ENCODE data around the gene ORM2.

The ORM2 gene

GRCh38 chr9:114334490-114334889 is 4.8 kb downstream of the ORM2 start:
- DNase-seq = no peak

GRCh38 chr9:114335745-114336144 is 6.1 kb downstream of the ORM2 start:
- DNase-seq = no peak

- DNase-seq = no peak
These were observed 6.5 kb downstream of the ORM2 start for GRCh38 chr9:114336157-114336556.

- no peak for DNase-seq
These were observed 7.2 kb downstream of the ORM2 start for GRCh38 chr9:114336699-114337395.

GRCh38 chr9:114338187-114338586 is 8.5 kb downstream of the ORM2 start:
- no peak for DNase-seq

GRCh38 chr9:114339130-114339908 is 9.7 kb downstream of the ORM2 start:
- no peak for DNase-seq

GRCh38 chr9:114341152-114341830 is 11.6 kb downstream of the ORM2 start:
- DNase-seq = no peak

GRCh38 chr9:114341991-114342390 is 12.3 kb downstream of the ORM2 start:
- DNase-seq = no peak

- no peak for DNase-seq
These were observed 13.2 kb downstream of the ORM2 start for GRCh38 chr9:114342755-114343440.

- DNase-seq = no peak
These were observed 14.0 kb downstream of the ORM2 start for GRCh38 chr9:114343471-114344187.

- no peak for DNase-seq
These were observed 14.5 kb downstream of the ORM2 start for GRCh38 chr9:114344188-114344566.

GRCh38 chr9:114344692-114345091 is 15.0 kb downstream of the ORM2 start:
- no peak for DNase-seq

GRCh38 chr9:114345493-114346065 is 15.9 kb downstream of the ORM2 start:
- no peak for DNase-seq

GRCh38 chr9:114346146-114346545 is 16.5 kb downstream of the ORM2 start:
- DNase-seq = no peak

GRCh38 chr9:114347675-114348074 is 18.0 kb downstream of the ORM2 start:
- DNase-seq = no peak

- no peak for DNase-seq
These were observed 18.7 kb downstream of the ORM2 start for GRCh38 chr9:114348261-114348905.

GRCh38 chr9:114348906-114349482 is 19.3 kb downstream of the ORM2 start:
- no peak for DNase-seq

GRCh38 chr9:114349713-114350480 is 20.2 kb downstream of the ORM2 start:
- DNase-seq = no peak

- no peak for DNase-seq
These were observed 21.1 kb downstream of the ORM2 start for GRCh38 chr9:114350636-114351401.

- no peak for DNase-seq
These were observed 22.3 kb downstream of the ORM2 start for GRCh38 chr9:114351932-114352331.

All from NCI-H748 treated with DMSO at 0.1 percent for 48 hours (cell line).